B cell (primary cell): Measurements from ENCODE around the gene IL1A. TPM values are rescaled to one million over a fixed set of nuclear protein-coding genes. Genes with fewer than 3 reads are reported as not detected.

Experiments used
- ATAC-seq: fragments of 200-7000 bp; cut with Tn5 transposase; one replicate; pipeline ENCODE4 v1.10.0; 2021; ENCODE audit warnings: low read depth, mild to moderate bottlenecking, moderate number of reproducible peaks, moderate library complexity
- CTCF ChIA-PET: fragments of 350-600 bp; sonication (Branson Sonifier 250); formaldehyde crosslinking; loops from one replicate; lab custom pipeline; 2021; ENCODE audit warnings: antibody characterized with exemption, inconsistent platforms; lab: Charles Lee
- POLR2A ChIA-PET: fragments of 350-600 bp; sonication (Branson Sonifier 250); formaldehyde crosslinking; loops from one replicate; lab custom pipeline; 2021; ENCODE audit warnings: antibody characterized with exemption; lab: Charles Lee
- DNase-seq: peaks from one replicate; pipeline ENCODE4 v3.0.0; 2013
- H2AFZ ChIP-seq: 2 replicates; pipeline ENCODE4 v1.6.1; 2012; ENCODE audit warnings: mild to moderate bottlenecking, low read depth, low read length; ENCODE audit not compliant: insufficient read depth, poor library complexity, severe bottlenecking
- H3K27ac ChIP-seq, 2 donors: 1 replicate in 1 of 2; 2 replicates in 1 of 2; pipeline ENCODE4 v1.5.1; 2012 to 2013; ENCODE audit warnings: low read length in 2 of 2, mild to moderate bottlenecking in 2 of 2, moderate library complexity in 1 of 2
- H3K27me3 ChIP-seq, 4 experiments: fragments of 200-600 bp in 1 of 4; sonication (generic) in 1 of 4; replicated peaks in 1 of 4; 1 replicate in 2 of 4; 2 replicates in 2 of 4; pipeline versions ENCODE4 v1.6.1 to v1.7.0; 2013 to 2016; ENCODE audit warnings: low read length in 3 of 4, mild to moderate bottlenecking in 2 of 4, mixed read lengths in 1 of 4, moderate library complexity in 1 of 4; ENCODE audit not compliant: insufficient read depth in 4 of 4, control insufficient read depth in 3 of 4; ENCODE audit errors: control extremely low read depth in 1 of 4
- H3K36me3 ChIP-seq, 2 experiments: replicated peaks in 1 of 2; 1 replicate in 1 of 2; 2 replicates in 1 of 2; pipeline versions ENCODE4 v1.6.1 to v1.7.1; 2013; ENCODE audit warnings: low read length in 1 of 2; ENCODE audit not compliant: insufficient read depth in 2 of 2, control insufficient read depth in 1 of 2; ENCODE audit errors: control extremely low read depth in 1 of 2, extremely low read depth in 1 of 2
- H3K4me1 ChIP-seq, 2 donors: fragments of 200-600 bp in 1 of 2; sonication (generic) in 1 of 2; 1 replicate in 1 of 2; 2 replicates in 1 of 2; pipeline versions ENCODE4 v1.5.1 to v1.6.1; 2013 to 2017; ENCODE audit warnings: low read length in 2 of 2; ENCODE audit not compliant: control insufficient read depth in 2 of 2, insufficient read depth in 2 of 2
- H3K4me2 ChIP-seq: replicated peaks from 2 replicates; pipeline ENCODE3; 2012; ENCODE audit warnings: mild to moderate bottlenecking, low read depth, low read length; ENCODE audit not compliant: poor library complexity, severe bottlenecking
- H3K4me3 ChIP-seq, 5 experiments: fragments of 200-600 bp in 1 of 5; sonication (generic) in 1 of 5; 1 replicate in 3 of 5; 2 replicates in 2 of 5; pipeline versions ENCODE4 v1.5.1 to v1.7.0; 2011 to 2016; ENCODE audit warnings: low read length in 4 of 5, mild to moderate bottlenecking in 4 of 5, low read depth in 2 of 5, control low read depth in 1 of 5, moderate library complexity in 1 of 5; ENCODE audit not compliant: insufficient read depth in 1 of 5; ENCODE audit errors: control extremely low read depth in 1 of 5, extremely low read depth in 1 of 5
- H3K79me2 ChIP-seq: fragments of 200-600 bp; sonication (generic); one replicate; pipeline ENCODE4 v1.6.0; 2016; ENCODE audit warnings: low read length; ENCODE audit not compliant: control insufficient read depth, insufficient read depth
- H3K9ac ChIP-seq: fragments of 200-600 bp; sonication (generic); 2 replicates; pipeline ENCODE4 v1.6.1; 2017; ENCODE audit warnings: mild to moderate bottlenecking, low read length, moderate library complexity
- H3K9me3 ChIP-seq, 3 donors: one replicate each; pipeline versions ENCODE4 v1.6.1 to v1.7.1; 2013; ENCODE audit warnings: low read length in 2 of 3; ENCODE audit not compliant: control insufficient read depth in 2 of 3, insufficient read depth in 1 of 3; ENCODE audit errors: control extremely low read depth in 1 of 3
- H4K20me1 ChIP-seq: 2 replicates; pipeline ENCODE4 v1.6.0; 2012; ENCODE audit warnings: mild to moderate bottlenecking, low read length; ENCODE audit not compliant: insufficient read depth, control insufficient read depth, poor library complexity, severe bottlenecking
- H3K27ac Mint-ChIP-seq: one replicate; pipeline ENCODE4 v1.8.0; 2021; ENCODE audit warnings: mixed read lengths
- H3K27me3 Mint-ChIP-seq: one replicate; pipeline ENCODE4 v1.8.0; 2021; ENCODE audit warnings: mixed read lengths
- H3K4me1 Mint-ChIP-seq: one replicate; pipeline ENCODE4 v1.8.0; 2021; ENCODE audit warnings: mixed read lengths
- H3K4me3 Mint-ChIP-seq: one replicate; pipeline ENCODE4 v1.8.0; 2021; ENCODE audit warnings: mixed read lengths
- H3K9me3 Mint-ChIP-seq: one replicate; pipeline ENCODE4 v1.8.0; 2022; ENCODE audit warnings: mixed read lengths; ENCODE audit not compliant: insufficient read depth
- EZH2 ChIP-seq: IDR thresholded peaks from 2 replicates; pipeline ENCODE4 v1.6.1; 2012; ENCODE audit warnings: borderline replicate concordance, low read depth, mild to moderate bottlenecking, moderate library complexity, low read length; ENCODE audit not compliant: insufficient read depth, poor library complexity, severe bottlenecking
- WGBS: methylation state at CpG from one replicate; pipeline ENCODE4 v1.1.5; 2013; ENCODE audit warnings: missing lambda C conversion rate; ENCODE audit not compliant: insufficient coverage; 5-methylcytosine and 5-hydroxymethylcytosine counted together
- intact Hi-C: fragments of 100-400 bp; cut with micrococcal nuclease; formaldehyde crosslinking; loops from one replicate; pipeline ENCODE4 v1.10.0; 2022
- polyA plus RNA-seq: library from polyadenylated mRNA; depleted of rRNA; stranded (reverse); fragments of >200 nt; gene quantifications from 2 replicates; pipeline ENCODE4 v1.2.3, GENCODE V29; 2012
- total RNA-seq, 2 donors: library from RNA; stranded (reverse); fragments of 120-200 nt in 1 of 2; gene quantifications; 1 replicate in 1 of 2; 2 replicates in 1 of 2; pipeline versions ENCODE4 v1.2.3 to v1.2.4, GENCODE V29; 2013 to 2022
- TF ChIP-seq, protein P1 (sequence below): fragments of 200-600 bp; IDR thresholded peaks from one replicate; pipeline ENCODE4 v1.8.0; 2022; ENCODE audit warnings: antibody characterized with exemption, mild to moderate bottlenecking

IL1A gene
- total and polyA plus RNA-seq, 2 donors (not counting 1 experiment from before 2014, with no cell fraction given): 0.15 TPM; not detected in 1

DNA sequence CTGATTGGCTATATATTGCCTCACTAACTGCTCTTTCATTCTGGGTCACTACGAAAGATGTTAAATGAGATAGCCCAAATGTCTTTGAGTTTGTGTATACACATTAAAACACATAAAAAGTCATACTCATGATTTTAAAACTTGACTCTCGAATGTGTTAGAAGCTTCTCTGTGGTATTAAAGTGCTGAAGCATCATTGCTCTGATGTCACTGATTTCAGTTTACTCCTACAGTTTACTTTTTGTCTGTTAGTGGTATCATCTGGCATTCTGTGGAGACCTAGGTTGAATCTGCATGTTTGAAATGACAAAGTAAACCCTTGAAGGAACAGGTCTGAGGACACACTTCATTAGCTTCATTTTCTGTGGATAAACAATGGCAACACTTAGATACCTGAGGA is 52.8 kb downstream of the IL1A start:
- Mint-ChIP-seq H3K9me3 (no peaks in the 10 kb centered on the region), H3K4me1 (peaks cover 4% of the 10 kb centered on the region), H3K4me3 (no peak overlapping the region), H3K27me3 (no peaks in the 10 kb centered on the region), H3K27ac (no peak overlapping the region)
- Histone ChIP-seq H3K27ac (no peak overlapping the region), H3K4me2 (no peak overlapping the region), H3K4me3 (no peak overlapping the region), H3K36me3 (no peaks in the 10 kb centered on the region), H2AFZ (no peak overlapping the region), H3K79me2 (no peaks in the 10 kb centered on the region), H3K27me3 (no peaks in the 10 kb centered on the region), H4K20me1 (no peaks in the 10 kb centered on the region), H3K4me1 (peaks cover 2 to 6% of the 10 kb centered on the region in 2 donors), H3K9ac (no peak overlapping the region), H3K9me3 (no peaks in the 10 kb centered on the region)
- no CpG with 5 or more reads among the region's 2 CpGs for WGBS
- TF ChIP-seq EZH2: no peak
- TF ChIP-seq, protein P1, sequence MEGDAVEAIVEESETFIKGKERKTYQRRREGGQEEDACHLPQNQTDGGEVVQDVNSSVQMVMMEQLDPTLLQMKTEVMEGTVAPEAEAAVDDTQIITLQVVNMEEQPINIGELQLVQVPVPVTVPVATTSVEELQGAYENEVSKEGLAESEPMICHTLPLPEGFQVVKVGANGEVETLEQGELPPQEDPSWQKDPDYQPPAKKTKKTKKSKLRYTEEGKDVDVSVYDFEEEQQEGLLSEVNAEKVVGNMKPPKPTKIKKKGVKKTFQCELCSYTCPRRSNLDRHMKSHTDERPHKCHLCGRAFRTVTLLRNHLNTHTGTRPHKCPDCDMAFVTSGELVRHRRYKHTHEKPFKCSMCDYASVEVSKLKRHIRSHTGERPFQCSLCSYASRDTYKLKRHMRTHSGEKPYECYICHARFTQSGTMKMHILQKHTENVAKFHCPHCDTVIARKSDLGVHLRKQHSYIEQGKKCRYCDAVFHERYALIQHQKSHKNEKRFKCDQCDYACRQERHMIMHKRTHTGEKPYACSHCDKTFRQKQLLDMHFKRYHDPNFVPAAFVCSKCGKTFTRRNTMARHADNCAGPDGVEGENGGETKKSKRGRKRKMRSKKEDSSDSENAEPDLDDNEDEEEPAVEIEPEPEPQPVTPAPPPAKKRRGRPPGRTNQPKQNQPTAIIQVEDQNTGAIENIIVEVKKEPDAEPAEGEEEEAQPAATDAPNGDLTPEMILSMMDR: no peak
- intact Hi-C loops: no loop called here
- CTCF ChIA-PET: interaction anchor here (0.7 to 19.8 kb wide), 4 partner anchors 101 to 154 kb away, joined by 3 to 496 read pairs (median 4); no protein-coding TSS in a partner anchor
- ATAC-seq (no peak), DNase-seq (no peak)
- POLR2A ChIA-PET: no interaction called here

DNA sequence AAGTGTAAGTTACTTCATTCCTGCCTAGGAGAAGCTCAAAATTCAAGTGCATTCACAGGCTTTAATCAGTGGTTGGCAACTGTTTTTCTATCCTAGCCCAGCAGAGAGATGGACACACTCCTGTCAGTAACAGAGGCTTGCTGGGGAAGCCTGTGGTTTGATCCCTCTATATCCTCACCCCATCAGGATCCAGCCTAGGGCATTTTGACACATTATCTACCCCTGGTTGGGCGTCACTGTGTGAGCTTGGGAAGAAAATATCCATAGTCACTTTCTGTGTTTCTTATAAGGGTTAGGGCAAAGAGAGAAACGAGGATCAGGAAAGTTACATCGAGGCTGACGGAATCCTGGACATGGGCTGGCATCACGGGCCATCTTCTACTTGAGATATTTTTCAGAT is 53.5 kb downstream of the IL1A start:
- H3K9me3 ChIP-seq: no peaks in the 10 kb centered on the region
- intact Hi-C loops: no loop called here
- CTCF ChIA-PET: interaction anchor here (1.0 to 19.8 kb wide), 3 partner anchors 101 to 155 kb away, joined by 3 to 496 read pairs (median 4); no protein-coding TSS in a partner anchor
- H4K20me1 ChIP-seq: no peaks in the 10 kb centered on the region
- no peaks in the 10 kb centered on the region for H3K36me3 ChIP-seq
- WGBS: 95% methylated on average over 4 of the region's 5 CpGs
- Mint-ChIP-seq H3K27me3 (no peaks in the 10 kb centered on the region), H3K4me1 (peaks cover 11% of the 10 kb centered on the region), H3K4me3 (no peak overlapping the region), H3K27ac (no peak overlapping the region), H3K9me3 (no peaks in the 10 kb centered on the region)
- DNase-seq (no peak), ATAC-seq (no peak)
- H2AFZ ChIP-seq: no peak overlapping the region
- no peak for TF ChIP-seq EZH2
- TF ChIP-seq, protein P1: no peak
- H3K9ac ChIP-seq: no peak overlapping the region
- H3K27ac ChIP-seq: no peak overlapping the region
- H3K79me2 ChIP-seq: no peaks in the 10 kb centered on the region
- H3K4me3 ChIP-seq: no peak overlapping the region
- H3K27me3 ChIP-seq: no peaks in the 10 kb centered on the region
- POLR2A ChIA-PET: no interaction called here
- no peak overlapping the region for H3K4me2 ChIP-seq
- H3K4me1 ChIP-seq: peaks cover 8 to 13% of the 10 kb centered on the region in 2 donors
